GM12878 (cell line): ENCODE data around the gene CHAC1. TPM values are rescaled to one million over a fixed set of nuclear protein-coding genes. Genes with fewer than 3 reads are reported as not detected.

Experiments
- CBX3 ChIP-seq: fragments of 200-600 bp; sonication (generic); IDR thresholded peaks from 2 replicates; pipeline ENCODE4 v1.6.1; 2016; ENCODE audit warnings: low read depth, borderline replicate concordance
- CBX5 ChIP-seq: sonication (generic); IDR thresholded peaks from 2 replicates; pipeline ENCODE4 v1.6.1; 2016; ENCODE audit warnings: low read depth, moderate library complexity, mild to moderate bottlenecking, inconsistent platforms
- DPF2 ChIP-seq: fragments of 450-650 bp; IDR thresholded peaks from 2 replicates; pipeline ENCODE4 v1.6.1; 2017; ENCODE audit warnings: mild to moderate bottlenecking
- ETV6 ChIP-seq, 2 experiments: fragments of 450-650 bp in 1 of 2; IDR thresholded peaks in 1 of 2; conservative IDR thresholded peaks in 1 of 2; 2 replicates each; pipeline ENCODE4 v1.6.1; 2014; ENCODE audit warnings: antibody characterized with exemption in 1 of 2, borderline replicate concordance in 1 of 2, low read depth in 1 of 2, mild to moderate bottlenecking in 1 of 2, moderate library complexity in 1 of 2
- EZH2 ChIP-seq: IDR thresholded peaks from 2 replicates; pipeline ENCODE4 v1.6.1; 2012; ENCODE audit warnings: low read depth, mild to moderate bottlenecking, control low read depth, inconsistent platforms, low read length, borderline replicate concordance; ENCODE audit not compliant: control insufficient read depth
- FOS ChIP-seq: IDR thresholded peaks from 3 replicates; pipeline ENCODE4 v1.6.1; 2011; ENCODE audit warnings: borderline replicate concordance; ENCODE audit not compliant: insufficient read length; ENCODE audit errors: extremely low read depth
- FOXK2 ChIP-seq: fragments of 450-650 bp; IDR thresholded peaks from 2 replicates; pipeline ENCODE4 v1.6.1; 2017; ENCODE audit warnings: mild to moderate bottlenecking, moderate library complexity
- GATAD2B ChIP-seq: fragments of 450-650 bp; conservative IDR thresholded peaks from 2 replicates; pipeline ENCODE4 v1.6.1; 2017; ENCODE audit warnings: low read depth, mild to moderate bottlenecking, moderate library complexity
- IKZF1 ChIP-seq: fragments of 450-650 bp; conservative IDR thresholded peaks from 2 replicates; pipeline ENCODE4 v1.6.1; 2017; ENCODE audit warnings: antibody characterized with exemption, mild to moderate bottlenecking
- IRF4 ChIP-seq: IDR thresholded peaks from 2 replicates; pipeline ENCODE4 v1.6.1; 2011; ENCODE audit warnings: low read depth, low read length
- MEF2A ChIP-seq: IDR thresholded peaks from 2 replicates; pipeline ENCODE4 v1.6.1; 2011; ENCODE audit warnings: low read depth, mild to moderate bottlenecking, low read length, moderate library complexity; ENCODE audit not compliant: insufficient read depth
- MEF2B ChIP-seq: fragments of 450-650 bp; IDR thresholded peaks from 2 replicates; pipeline ENCODE4 v1.6.1; 2018; ENCODE audit warnings: mild to moderate bottlenecking, moderate library complexity; ENCODE audit not compliant: partially characterized antibody, poor library complexity, severe bottlenecking
- NFXL1 ChIP-seq: fragments of 450-650 bp; IDR thresholded peaks from 2 replicates; pipeline ENCODE4 v1.6.1; 2017; ENCODE audit warnings: antibody characterized with exemption, mild to moderate bottlenecking, borderline replicate concordance
- NR2C2 ChIP-seq: IDR thresholded peaks from 2 replicates; pipeline ENCODE4 v1.6.1; 2011; ENCODE audit warnings: borderline replicate concordance, low read depth; ENCODE audit not compliant: control insufficient read depth, insufficient read length
- NR2F1 ChIP-seq: fragments of 450-650 bp; conservative IDR thresholded peaks from 2 replicates; pipeline ENCODE4 v1.6.1; 2017; ENCODE audit warnings: mild to moderate bottlenecking
- SIN3A ChIP-seq: IDR thresholded peaks from 2 replicates; pipeline ENCODE4 v1.6.1; 2012; ENCODE audit warnings: low read depth, low read length, improper control_type of control experiment
- SMC3 ChIP-seq: IDR thresholded peaks from 2 replicates; pipeline ENCODE4 v1.6.1; 2011; ENCODE audit warnings: low read length, improper control_type of control experiment, borderline replicate concordance
- SREBF1 ChIP-seq: IDR thresholded peaks from 2 replicates; pipeline ENCODE4 v1.6.1; 2012; ENCODE audit warnings: mild to moderate bottlenecking, low read length
- ZNF217 ChIP-seq: fragments of 450-650 bp; IDR thresholded peaks from 2 replicates; pipeline ENCODE4 v1.6.1; 2017; ENCODE audit warnings: antibody characterized with exemption, mild to moderate bottlenecking
- polyA plus RNA-seq, 11 experiments: library from polyadenylated mRNA; depleted of rRNA in 4 of 11; unstranded in 6 of 11; stranded (reverse) in 5 of 11; fragments of >200 nt; fragmentation: Nextera tagmentation in 4 of 11; fragmentation: Illumina TruSeq in 1 of 11; extraction: Ambion mirVana in 4 of 11; extraction: Trizol in 1 of 11; gene quantifications; 1 replicate in 1 of 11; 2 replicates in 10 of 11; pipeline versions ENCODE4 v1.2.1 to v1.2.3, GENCODE V29; 2011 to 2016; ENCODE audit warnings: inconsistent platforms in 2 of 11, missing spikeins in 2 of 11, low read depth in 1 of 11
- total RNA-seq, 4 experiments: library from RNA; depleted of rRNA in 3 of 4; stranded (reverse); fragments of >200 nt in 3 of 4; fragmentation: Illumina TruSeq in 1 of 4; extraction: Trizol in 1 of 4; gene quantifications; 2 replicates each; pipeline versions ENCODE4 v1.2.1 to v1.2.3, GENCODE V29; 2013 to 2021
- TF ChIP-seq, protein P1 (sequence below): IDR thresholded peaks from 2 replicates; pipeline ENCODE4 v1.6.1; 2012; ENCODE audit warnings: mild to moderate bottlenecking, low read depth, low read length
- TF ChIP-seq, protein P2 (sequence below): IDR thresholded peaks from 2 replicates; pipeline ENCODE4 v1.6.1; 2011; ENCODE audit warnings: borderline replicate concordance, low read depth, mild to moderate bottlenecking, moderate library complexity, low read length; ENCODE audit not compliant: insufficient read depth, poor library complexity, severe bottlenecking
- TF ChIP-seq, protein P3 (sequence below): fragments of 450-650 bp; IDR thresholded peaks from 2 replicates; pipeline ENCODE4 v1.6.1; 2018; ENCODE audit warnings: mild to moderate bottlenecking, low read depth, moderate library complexity; ENCODE audit not compliant: partially characterized antibody

CHAC1 gene
- total and polyA plus RNA-seq, 10 of the 15 experiments (the other 5 are each of a cell fraction or from before 2014, with no cell fraction given) = 0.37 to 5.9 (median 3.3) TPM

DNA sequence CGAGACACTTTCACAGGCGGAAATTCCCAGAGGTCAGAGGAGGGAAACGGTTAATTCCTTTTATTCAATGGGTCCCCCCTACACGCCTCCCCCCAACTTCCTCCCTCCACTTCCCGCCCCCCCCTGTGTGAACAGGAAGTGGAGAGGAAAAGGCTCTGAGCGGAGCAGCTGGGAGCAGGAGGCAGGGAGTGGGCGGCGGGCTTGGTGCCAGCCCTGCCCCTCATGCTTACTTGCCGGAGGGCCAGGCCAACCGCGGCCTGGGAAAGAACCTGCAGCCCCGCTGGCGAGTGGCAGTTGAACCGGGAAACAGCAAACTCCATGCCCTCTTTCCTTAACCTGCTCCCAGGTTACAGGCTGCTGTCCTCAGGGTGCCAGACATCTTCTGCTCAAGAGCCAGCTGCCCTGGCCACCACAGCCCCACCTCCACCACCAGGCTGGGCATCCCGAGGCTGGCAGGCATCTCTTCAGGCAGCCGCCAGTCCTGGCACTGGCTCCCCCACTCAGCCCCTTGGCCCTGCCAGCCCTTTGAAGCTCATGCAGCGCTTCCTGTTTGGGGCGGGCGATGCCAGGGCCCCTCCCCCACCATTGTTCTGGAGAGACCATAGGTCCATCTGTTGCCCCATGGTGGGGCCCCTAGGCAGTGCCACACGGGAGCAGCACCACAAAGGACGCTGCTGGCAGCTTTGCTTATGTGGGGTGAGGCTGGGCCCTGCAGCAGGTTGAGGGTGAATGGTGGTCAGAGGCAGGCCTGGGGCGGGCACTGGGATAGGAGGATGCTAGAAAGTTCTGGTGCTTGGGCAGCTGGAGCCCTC lies 46.1 kb upstream of the CHAC1 start (continued):
- TF ChIP-seq ZNF217 (no peak), IKZF1 (peak; percentile 51; the same call in 1 of the 2 replicates), SREBF1 (no peak), CBX5 (no peak), SIN3A (no peak), NR2C2 (no peak), ETV6 (conservative IDR thresholded peaks at IDR 0.05 in 1 of 2, IDR thresholded peaks at IDR 0.05 in 1 of 2; ENCODE audit: borderline replicate concordance in 1 of 2, low read depth in 1 of 2) (peak in 1 of 2 experiments; percentile 94; a peak in 2 of 4 replicates), EZH2 (no peak), MEF2B (no peak), IRF4 (no peak), FOXK2 (no peak), CBX3 (no peak), NFXL1 (no peak), NR2F1 (no peak), MEF2A (no peak), DPF2 (peak; percentile 17; the same call in 1 of the 2 replicates), SMC3 (no peak), GATAD2B (peak; percentile 31), FOS (no peak)
- TF ChIP-seq, protein P1, sequence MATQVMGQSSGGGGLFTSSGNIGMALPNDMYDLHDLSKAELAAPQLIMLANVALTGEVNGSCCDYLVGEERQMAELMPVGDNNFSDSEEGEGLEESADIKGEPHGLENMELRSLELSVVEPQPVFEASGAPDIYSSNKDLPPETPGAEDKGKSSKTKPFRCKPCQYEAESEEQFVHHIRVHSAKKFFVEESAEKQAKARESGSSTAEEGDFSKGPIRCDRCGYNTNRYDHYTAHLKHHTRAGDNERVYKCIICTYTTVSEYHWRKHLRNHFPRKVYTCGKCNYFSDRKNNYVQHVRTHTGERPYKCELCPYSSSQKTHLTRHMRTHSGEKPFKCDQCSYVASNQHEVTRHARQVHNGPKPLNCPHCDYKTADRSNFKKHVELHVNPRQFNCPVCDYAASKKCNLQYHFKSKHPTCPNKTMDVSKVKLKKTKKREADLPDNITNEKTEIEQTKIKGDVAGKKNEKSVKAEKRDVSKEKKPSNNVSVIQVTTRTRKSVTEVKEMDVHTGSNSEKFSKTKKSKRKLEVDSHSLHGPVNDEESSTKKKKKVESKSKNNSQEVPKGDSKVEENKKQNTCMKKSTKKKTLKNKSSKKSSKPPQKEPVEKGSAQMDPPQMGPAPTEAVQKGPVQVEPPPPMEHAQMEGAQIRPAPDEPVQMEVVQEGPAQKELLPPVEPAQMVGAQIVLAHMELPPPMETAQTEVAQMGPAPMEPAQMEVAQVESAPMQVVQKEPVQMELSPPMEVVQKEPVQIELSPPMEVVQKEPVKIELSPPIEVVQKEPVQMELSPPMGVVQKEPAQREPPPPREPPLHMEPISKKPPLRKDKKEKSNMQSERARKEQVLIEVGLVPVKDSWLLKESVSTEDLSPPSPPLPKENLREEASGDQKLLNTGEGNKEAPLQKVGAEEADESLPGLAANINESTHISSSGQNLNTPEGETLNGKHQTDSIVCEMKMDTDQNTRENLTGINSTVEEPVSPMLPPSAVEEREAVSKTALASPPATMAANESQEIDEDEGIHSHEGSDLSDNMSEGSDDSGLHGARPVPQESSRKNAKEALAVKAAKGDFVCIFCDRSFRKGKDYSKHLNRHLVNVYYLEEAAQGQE = no peak
- TF ChIP-seq, protein P2, sequence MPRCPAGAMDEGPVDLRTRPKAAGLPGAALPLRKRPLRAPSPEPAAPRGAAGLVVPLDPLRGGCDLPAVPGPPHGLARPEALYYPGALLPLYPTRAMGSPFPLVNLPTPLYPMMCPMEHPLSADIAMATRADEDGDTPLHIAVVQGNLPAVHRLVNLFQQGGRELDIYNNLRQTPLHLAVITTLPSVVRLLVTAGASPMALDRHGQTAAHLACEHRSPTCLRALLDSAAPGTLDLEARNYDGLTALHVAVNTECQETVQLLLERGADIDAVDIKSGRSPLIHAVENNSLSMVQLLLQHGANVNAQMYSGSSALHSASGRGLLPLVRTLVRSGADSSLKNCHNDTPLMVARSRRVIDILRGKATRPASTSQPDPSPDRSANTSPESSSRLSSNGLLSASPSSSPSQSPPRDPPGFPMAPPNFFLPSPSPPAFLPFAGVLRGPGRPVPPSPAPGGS = no peak
- TF ChIP-seq, protein P3, sequence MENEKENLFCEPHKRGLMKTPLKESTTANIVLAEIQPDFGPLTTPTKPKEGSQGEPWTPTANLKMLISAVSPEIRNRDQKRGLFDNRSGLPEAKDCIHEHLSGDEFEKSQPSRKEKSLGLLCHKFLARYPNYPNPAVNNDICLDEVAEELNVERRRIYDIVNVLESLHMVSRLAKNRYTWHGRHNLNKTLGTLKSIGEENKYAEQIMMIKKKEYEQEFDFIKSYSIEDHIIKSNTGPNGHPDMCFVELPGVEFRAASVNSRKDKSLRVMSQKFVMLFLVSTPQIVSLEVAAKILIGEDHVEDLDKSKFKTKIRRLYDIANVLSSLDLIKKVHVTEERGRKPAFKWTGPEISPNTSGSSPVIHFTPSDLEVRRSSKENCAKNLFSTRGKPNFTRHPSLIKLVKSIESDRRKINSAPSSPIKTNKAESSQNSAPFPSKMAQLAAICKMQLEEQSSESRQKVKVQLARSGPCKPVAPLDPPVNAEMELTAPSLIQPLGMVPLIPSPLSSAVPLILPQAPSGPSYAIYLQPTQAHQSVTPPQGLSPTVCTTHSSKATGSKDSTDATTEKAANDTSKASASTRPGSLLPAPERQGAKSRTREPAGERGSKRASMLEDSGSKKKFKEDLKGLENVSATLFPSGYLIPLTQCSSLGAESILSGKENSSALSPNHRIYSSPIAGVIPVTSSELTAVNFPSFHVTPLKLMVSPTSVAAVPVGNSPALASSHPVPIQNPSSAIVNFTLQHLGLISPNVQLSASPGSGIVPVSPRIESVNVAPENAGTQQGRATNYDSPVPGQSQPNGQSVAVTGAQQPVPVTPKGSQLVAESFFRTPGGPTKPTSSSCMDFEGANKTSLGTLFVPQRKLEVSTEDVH = no peak
